Breast epithelium (tissue), 4 donors: ENCODE data around the gene NBPF3. TPM values are rescaled to one million over a fixed set of nuclear protein-coding genes. Genes with fewer than 3 reads are reported as not detected.

ENCODE experiments used
- DNase-seq, 2 donors: peaks; one replicate each; pipeline ENCODE4 v3.0.0-alpha.2; 2019; ENCODE audit warnings: low spot score in 2 of 2
- H3K27ac ChIP-seq, 2 donors: fragments of 200-600 bp; sonication (generic) in 1 of 2; one replicate each; pipeline ENCODE4 v1.5.1; 2016 to 2019; ENCODE audit warnings: mild to moderate bottlenecking in 1 of 2
- H3K27me3 ChIP-seq, 2 donors: fragments of 200-600 bp; sonication (generic) in 1 of 2; one replicate each; pipeline versions ENCODE4 v1.5.1 to v1.6.0; 2017 to 2019; ENCODE audit warnings: control low read depth in 1 of 2, mild to moderate bottlenecking in 1 of 2
- H3K36me3 ChIP-seq: fragments of 200-600 bp; one replicate; pipeline ENCODE4 v1.5.1; 2019
- H3K4me1 ChIP-seq, 2 donors: fragments of 200-600 bp; sonication (generic); one replicate each; pipeline ENCODE4 v1.5.1; 2016 to 2019; ENCODE audit warnings: control low read depth in 1 of 2
- H3K4me3 ChIP-seq, 3 donors: fragments of 200-600 bp; sonication (generic); 1 replicate in 2 of 3; 2 replicates in 1 of 3; pipeline ENCODE4 v1.5.1; 2016 to 2019; ENCODE audit warnings: mild to moderate bottlenecking in 3 of 3, moderate library complexity in 2 of 3
- H3K9me3 ChIP-seq, 2 donors: fragments of 200-600 bp; sonication (generic) in 1 of 2; one replicate each; pipeline ENCODE4 v1.5.1; 2016 to 2019; ENCODE audit warnings: control low read depth in 1 of 2
- CTCF ChIP-seq, 3 donors: fragments of 450-650 bp; IDR thresholded peaks; one replicate each; pipeline ENCODE4 v1.5.1; 2016 to 2017; ENCODE audit warnings: antibody characterized with exemption in 3 of 3, mild to moderate bottlenecking in 3 of 3, moderate library complexity in 3 of 3
- POLR2A ChIP-seq: fragments of 450-650 bp; IDR thresholded peaks from one replicate; pipeline ENCODE4 v1.6.1; 2016; ENCODE audit warnings: antibody characterized with exemption, mild to moderate bottlenecking, moderate library complexity
- POLR2AphosphoS5 ChIP-seq, 3 donors: sonication (generic); formaldehyde crosslinking; IDR thresholded peaks; one replicate each; pipeline ENCODE4 v1.6.1; 2017; ENCODE audit warnings: antibody characterized with exemption in 3 of 3
- intact Hi-C: fragments of 100-400 bp; cut with DNase I; formaldehyde crosslinking; loops from one replicate; pipeline ENCODE4 v1.15.1; 2023; ENCODE audit warnings: low total_unique reads
- total RNA-seq, 3 donors: library from RNA; depleted of rRNA; stranded (reverse); fragments of >200 nt; gene quantifications; one replicate each; pipeline ENCODE4 v1.1.0, GENCODE V29; 2016

Gene NBPF3
- total RNA-seq, 3 donors from 2014 or later, result 13.8 to 22.3 (median 20.6) TPM

- Histone ChIP-seq H3K36me3 (no peaks in the 10 kb centered on the region), H3K9me3 (no peaks in the 10 kb centered on the region), H3K27me3 (no peaks in the 10 kb centered on the region), H3K4me1 (peaks cover 0 to 9% of the 10 kb centered on the region in 2 donors), H3K27ac (no peak overlapping the region), H3K4me3 (no peak overlapping the region)
- TF ChIP-seq POLR2A (no peak), POLR2AphosphoS5 (IDR thresholded peaks at IDR 0.05) (no peak), CTCF (IDR thresholded peaks at IDR 0.05) (no peak)
- intact Hi-C loops, result no loop called here
- DNase-seq, result no peak
These were observed 92.6 kb downstream of the NBPF3 start for GRCh38 chr1:21532496-21532895.

GRCh38 chr1:21532992-21533534 lies 93.1 kb downstream of the NBPF3 start:
- H3K36me3 ChIP-seq, result no peaks in the 10 kb centered on the region
- DNase-seq, result no peak
- intact Hi-C loops, result no loop called here
- H3K27me3 ChIP-seq, result no peaks in the 10 kb centered on the region
- TF ChIP-seq CTCF (IDR thresholded peaks at IDR 0.05) (no peak), POLR2A (no peak), POLR2AphosphoS5 (IDR thresholded peaks at IDR 0.05) (no peak)
- H3K4me1 ChIP-seq, result peaks cover 0 to 9% of the 10 kb centered on the region in 2 donors
- H3K27ac ChIP-seq, result no peak overlapping the region
- H3K9me3 ChIP-seq, result no peaks in the 10 kb centered on the region
- no peak overlapping the region for H3K4me3 ChIP-seq

GRCh38 chr1:21534146-21534545 lies 94.2 kb downstream of the NBPF3 start:
- TF ChIP-seq POLR2A (no peak), POLR2AphosphoS5 (IDR thresholded peaks at IDR 0.05) (no peak), CTCF (IDR thresholded peaks at IDR 0.05) (no peak)
- Histone ChIP-seq H3K27me3 (no peaks in the 10 kb centered on the region), H3K27ac (peak overlapping the region in 1 of 2 donors; percentile 85), H3K4me1 (peaks cover 0 to 9% of the 10 kb centered on the region in 2 donors), H3K36me3 (no peaks in the 10 kb centered on the region), H3K4me3 (no peak overlapping the region), H3K9me3 (no peaks in the 10 kb centered on the region)
- DNase-seq, result no peak
- intact Hi-C loops, result no loop called here

Other genes starting within 250 kb of the NBPF3 start
- 100 to 1,000 TPM in 2 of 3 donors, 10 to 100 TPM in 1; 62.6 to 121 (median 112) TPM for gene ECE1, start 149.7 kb upstream of the NBPF3 start, total RNA-seq
- 10 to 100 TPM in 2 of 3 donors, 1 to 10 TPM in 1; 2.9 to 98.0 (median 17.4) TPM for gene ALPL, start 69.3 kb downstream of the NBPF3 start, total RNA-seq
- 1 to 10 TPM in 2 of 3 donors, under 1 TPM in 1; 0.32 to 7.2 (median 6.0) TPM for gene RAP1GAP, start 229.2 kb downstream of the NBPF3 start, total RNA-seq